H1 (cell line): ENCODE results near the gene ADGRL3. TPM values are rescaled to one million over a fixed set of nuclear protein-coding genes. Genes with fewer than 3 reads are reported as not detected.

Experiments used
- CHD7 ChIP-seq: fragments of 300-600 bp; sonication (generic); IDR thresholded peaks from 2 replicates; pipeline ENCODE4 v1.7.1; 2012; ENCODE audit warnings: low read length, moderate library complexity, mild to moderate bottlenecking, inconsistent platforms; ENCODE audit not compliant: insufficient replicate concordance
- TAF7 ChIP-seq: optimal IDR thresholded peaks from 2 replicates; pipeline ENCODE3; 2011; ENCODE audit warnings: low read depth, mild to moderate bottlenecking, inconsistent platforms, low read length, moderate library complexity, borderline replicate concordance
- polyA plus RNA-seq, 7 experiments: library from polyadenylated mRNA; depleted of rRNA in 3 of 7; stranded (reverse) in 5 of 7; unstranded in 2 of 7; fragments of >200 nt in 5 of 7; fragments of 200-250 nt in 2 of 7; gene quantifications; 1 replicate in 5 of 7; 2 replicates in 1 of 7; 4 replicates in 1 of 7; pipeline versions ENCODE4 v1.2.1 to v1.2.3, GENCODE V29; 2011 to 2013; ENCODE audit warnings: missing spikeins in 2 of 7, mixed read lengths in 2 of 7
- total RNA-seq: library from RNA; stranded (reverse); fragmentation: NEBNext Ultra II Directional; extraction: Animal tissue kit (Norgen Biotek cat#: 25700); gene quantifications from 2 replicates; pipeline ENCODE4 v1.2.1, GENCODE V29; 2021

Gene ADGRL3
- total and polyA plus RNA-seq, 2 of the 8 experiments (the other 6 are each of a cell fraction or from before 2014, with no cell fraction given): 6.6 to 13.0 TPM

- TF ChIP-seq CHD7 (no peak), TAF7 (no peak)
Measured at GRCh38 chr4:61953386-61953785, 753.3 kb downstream of the ADGRL3 start (continued).
